ENCODE results near the gene SLC25A25.

DNA sequence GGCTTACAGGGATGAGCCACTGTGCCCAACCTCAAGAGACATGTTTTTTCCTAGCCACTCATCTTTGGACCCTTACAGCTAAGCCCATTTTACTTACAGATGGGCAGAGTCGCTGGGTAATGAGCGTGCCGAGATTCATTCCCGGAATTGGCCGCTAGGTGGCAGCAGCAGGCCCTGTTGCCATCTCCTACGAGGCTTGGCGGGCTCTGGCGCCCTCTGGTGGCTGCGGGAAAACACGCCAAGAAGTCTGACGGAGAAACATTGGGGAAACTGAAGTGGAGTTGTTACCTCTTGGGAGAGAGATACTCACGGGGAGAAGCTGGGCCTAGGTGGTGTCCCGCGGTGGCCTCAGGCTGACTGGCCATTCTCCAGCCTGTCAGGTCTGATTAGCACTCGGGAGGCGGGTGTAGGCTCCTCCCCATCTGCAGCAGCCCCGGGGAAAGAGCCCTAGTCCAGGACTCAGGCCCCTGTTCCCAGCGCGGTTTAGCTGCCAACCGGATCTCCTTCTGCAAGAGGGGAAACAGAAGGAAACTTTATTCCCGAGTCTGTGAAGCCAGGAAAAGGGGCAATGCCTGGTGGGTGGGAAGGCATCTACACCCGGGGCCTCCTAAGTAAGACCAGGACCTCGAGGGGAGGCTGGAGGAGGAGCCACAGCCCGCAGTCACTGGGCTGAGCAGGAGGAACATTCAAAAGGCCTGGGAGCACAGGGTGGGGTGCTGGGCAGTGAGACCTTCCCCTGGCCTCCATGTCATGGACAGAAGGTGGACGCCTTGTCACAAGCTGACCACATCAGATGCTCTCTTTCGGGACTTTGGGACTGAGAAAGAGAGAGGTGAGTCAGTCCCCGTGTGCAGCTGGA is 49.8 kb downstream of the SLC25A25 start:
- TF ChIP-seq, protein P1, sequence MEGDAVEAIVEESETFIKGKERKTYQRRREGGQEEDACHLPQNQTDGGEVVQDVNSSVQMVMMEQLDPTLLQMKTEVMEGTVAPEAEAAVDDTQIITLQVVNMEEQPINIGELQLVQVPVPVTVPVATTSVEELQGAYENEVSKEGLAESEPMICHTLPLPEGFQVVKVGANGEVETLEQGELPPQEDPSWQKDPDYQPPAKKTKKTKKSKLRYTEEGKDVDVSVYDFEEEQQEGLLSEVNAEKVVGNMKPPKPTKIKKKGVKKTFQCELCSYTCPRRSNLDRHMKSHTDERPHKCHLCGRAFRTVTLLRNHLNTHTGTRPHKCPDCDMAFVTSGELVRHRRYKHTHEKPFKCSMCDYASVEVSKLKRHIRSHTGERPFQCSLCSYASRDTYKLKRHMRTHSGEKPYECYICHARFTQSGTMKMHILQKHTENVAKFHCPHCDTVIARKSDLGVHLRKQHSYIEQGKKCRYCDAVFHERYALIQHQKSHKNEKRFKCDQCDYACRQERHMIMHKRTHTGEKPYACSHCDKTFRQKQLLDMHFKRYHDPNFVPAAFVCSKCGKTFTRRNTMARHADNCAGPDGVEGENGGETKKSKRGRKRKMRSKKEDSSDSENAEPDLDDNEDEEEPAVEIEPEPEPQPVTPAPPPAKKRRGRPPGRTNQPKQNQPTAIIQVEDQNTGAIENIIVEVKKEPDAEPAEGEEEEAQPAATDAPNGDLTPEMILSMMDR (IDR thresholded peaks at IDR 0.05 in 8 of 11, conservative IDR thresholded peaks at IDR 0.05 in 3 of 11): peak; percentile 99 to 100 (median 100)
- no peak for TF ChIP-seq POLR2A (IDR thresholded peaks at IDR 0.05)
